ENCODE data around the gene SMOC2.

Gene SMOC2

DNA sequence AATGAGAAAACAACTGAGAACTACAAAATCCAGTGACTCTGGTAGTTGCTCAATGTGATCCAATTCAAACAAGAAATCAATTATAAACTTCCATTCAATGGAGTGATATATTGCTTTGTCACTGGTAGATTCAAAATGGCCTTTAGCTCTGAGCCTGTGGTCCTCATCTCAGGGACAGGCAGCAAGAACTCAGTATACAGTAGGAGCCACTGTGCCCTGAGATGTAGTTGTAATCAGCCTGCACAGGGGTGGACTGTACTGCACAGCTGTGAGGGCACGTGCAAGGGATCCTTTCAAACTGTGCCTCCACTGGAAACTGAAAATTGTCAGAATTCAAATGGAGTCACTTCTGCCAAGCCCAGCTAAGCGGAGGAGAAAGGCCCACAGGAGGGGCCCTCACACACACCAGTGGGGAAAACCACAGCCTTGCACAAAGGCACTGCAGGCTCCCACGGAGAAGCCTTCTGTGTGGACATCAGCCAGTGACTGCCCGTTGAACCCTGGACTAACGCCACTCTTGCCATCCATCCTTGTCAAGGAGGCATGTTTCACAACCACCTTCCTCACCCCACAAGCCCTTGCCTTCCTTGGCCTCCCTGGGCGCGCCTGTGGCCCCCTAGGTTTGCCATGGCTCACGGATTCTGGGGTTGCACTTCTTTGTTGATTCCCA lies 186.7 kb downstream of the SMOC2 start:
- Histone ChIP-seq H3K27ac (ENCODE audit: low read depth, low read length) (no peak overlapping the region), H3K4me1 (ENCODE audit: control insufficient read depth, insufficient read depth, low read length) (peaks cover 9% of the 10 kb centered on the region; the same call in 1 of the 2 replicates), H3K27me3 (ENCODE audit: control insufficient read depth, insufficient read depth, low read length) (no peaks in the 10 kb centered on the region), H3K9me3 (ENCODE audit: control insufficient read depth, insufficient read depth, low read depth, low read length) (peaks cover 8% of the 10 kb centered on the region; the same call in 1 of the 2 replicates), H3K36me3 (ENCODE audit: control insufficient read depth, insufficient read depth, low read length) (no peaks in the 10 kb centered on the region), H3K9ac (ENCODE audit: low read length) (no peak overlapping the region), H3K4me3 (ENCODE audit: low read depth, low read length) (no peak overlapping the region)

DNA sequence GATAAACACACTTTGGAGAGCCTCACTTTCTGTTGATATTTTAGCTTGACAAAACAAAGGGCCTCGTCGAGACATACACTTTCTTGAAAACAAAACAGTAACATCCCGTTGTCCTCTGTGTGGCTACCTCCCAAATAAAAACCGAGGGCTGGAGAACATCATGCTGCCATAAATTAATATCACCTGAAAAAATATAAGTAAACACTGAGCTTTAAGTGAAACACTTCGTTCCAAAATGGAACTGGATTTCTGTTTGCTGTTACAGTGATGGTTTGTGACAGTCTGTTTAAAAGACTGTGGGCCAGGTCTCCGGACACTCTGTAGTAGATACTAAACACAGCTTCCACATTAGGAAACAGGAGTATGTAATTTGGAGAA lies 187.2 kb downstream of the SMOC2 start:
- H3K4me3 ChIP-seq (ENCODE audit: low read depth, low read length) = no peak overlapping the region
- H3K9me3 ChIP-seq (ENCODE audit: control insufficient read depth, insufficient read depth, low read depth, low read length) = 0 out of 2 replicates have a peak, but pooled peaks cover 6% of the 10 kb centered on the region
- no peak overlapping the region for H3K9ac ChIP-seq (ENCODE audit: low read length)
- H3K27me3 ChIP-seq (ENCODE audit: control insufficient read depth, insufficient read depth, low read length) = no peaks in the 10 kb centered on the region
- peaks cover 9% of the 10 kb centered on the region; the same call in 1 of the 2 replicates for H3K4me1 ChIP-seq (ENCODE audit: control insufficient read depth, insufficient read depth, low read length)
- H3K27ac ChIP-seq (ENCODE audit: low read depth, low read length) = no peak overlapping the region
- no peaks in the 10 kb centered on the region for H3K36me3 ChIP-seq (ENCODE audit: control insufficient read depth, insufficient read depth, low read length)

DNA sequence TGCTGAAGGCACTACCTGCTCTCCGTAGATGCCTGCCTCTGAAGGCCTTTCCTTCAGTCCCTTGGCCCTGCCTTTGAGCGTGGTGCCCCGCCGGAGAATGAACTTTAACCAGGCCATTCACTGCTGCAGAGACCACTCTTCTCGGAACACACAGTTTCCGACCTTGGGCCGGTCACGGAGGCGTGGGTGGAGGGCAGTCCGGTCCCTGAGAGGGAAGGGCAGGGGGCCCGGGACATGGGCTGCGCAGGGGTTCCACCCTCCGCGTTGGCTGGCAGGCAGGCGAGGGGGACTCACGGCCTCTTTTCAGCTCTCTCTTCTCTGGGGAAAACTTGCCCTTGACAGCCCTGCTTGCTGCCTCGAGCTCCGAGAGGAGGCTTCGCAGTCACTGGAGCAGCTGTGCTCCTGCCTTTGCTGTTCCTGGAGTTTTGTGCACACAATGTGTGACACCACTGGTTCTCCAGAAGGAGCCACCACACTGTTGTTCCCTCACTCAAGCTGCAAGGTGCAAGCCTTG lies 187.8 kb downstream of the SMOC2 start:
- H3K4me3 ChIP-seq (ENCODE audit: low read depth, low read length) = no peak overlapping the region
- no peak overlapping the region for H3K9ac ChIP-seq (ENCODE audit: low read length)
- no peak overlapping the region for H3K27ac ChIP-seq (ENCODE audit: low read depth, low read length)
- H3K36me3 ChIP-seq (ENCODE audit: control insufficient read depth, insufficient read depth, low read length) = no peaks in the 10 kb centered on the region
- H3K9me3 ChIP-seq (ENCODE audit: control insufficient read depth, insufficient read depth, low read depth, low read length) = peaks cover 9% of the 10 kb centered on the region; the same call in 1 of the 2 replicates
- no peaks in the 10 kb centered on the region for H3K27me3 ChIP-seq (ENCODE audit: control insufficient read depth, insufficient read depth, low read length)
- peaks cover 9% of the 10 kb centered on the region; the same call in 1 of the 2 replicates for H3K4me1 ChIP-seq (ENCODE audit: control insufficient read depth, insufficient read depth, low read length)

DNA sequence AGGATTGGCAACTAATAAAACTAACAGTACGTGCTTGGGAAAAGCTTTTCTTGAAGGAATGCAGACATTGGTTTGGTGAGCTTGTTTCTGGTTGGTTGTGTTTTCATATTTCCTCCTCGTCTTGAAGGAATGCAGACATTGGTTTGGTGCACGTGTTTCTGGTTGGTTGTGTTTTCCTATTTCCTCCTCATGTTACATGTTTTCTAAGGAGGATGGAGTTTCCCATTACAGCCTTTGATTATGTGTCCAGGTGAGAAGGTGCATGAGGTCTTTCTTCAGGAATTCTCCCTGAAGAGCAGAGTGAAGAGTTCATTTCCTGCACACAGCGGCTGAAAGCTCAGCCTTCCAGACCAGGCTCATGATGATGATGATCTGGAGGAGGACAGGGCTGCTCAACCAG lies 190.6 kb downstream of the SMOC2 start:
- Histone ChIP-seq H3K36me3 (ENCODE audit: control insufficient read depth, insufficient read depth, low read length) (no peaks in the 10 kb centered on the region), H3K4me3 (ENCODE audit: low read depth, low read length) (no peak overlapping the region), H3K4me1 (ENCODE audit: control insufficient read depth, insufficient read depth, low read length) (peaks cover 6% of the 10 kb centered on the region; the same call in 1 of the 2 replicates), H3K27me3 (ENCODE audit: control insufficient read depth, insufficient read depth, low read length) (no peaks in the 10 kb centered on the region), H3K27ac (ENCODE audit: low read depth, low read length) (no peak overlapping the region), H3K9me3 (ENCODE audit: control insufficient read depth, insufficient read depth, low read depth, low read length) (peaks cover 14% of the 10 kb centered on the region; the same call in 1 of the 2 replicates), H3K9ac (ENCODE audit: low read length) (no peak overlapping the region)

DNA sequence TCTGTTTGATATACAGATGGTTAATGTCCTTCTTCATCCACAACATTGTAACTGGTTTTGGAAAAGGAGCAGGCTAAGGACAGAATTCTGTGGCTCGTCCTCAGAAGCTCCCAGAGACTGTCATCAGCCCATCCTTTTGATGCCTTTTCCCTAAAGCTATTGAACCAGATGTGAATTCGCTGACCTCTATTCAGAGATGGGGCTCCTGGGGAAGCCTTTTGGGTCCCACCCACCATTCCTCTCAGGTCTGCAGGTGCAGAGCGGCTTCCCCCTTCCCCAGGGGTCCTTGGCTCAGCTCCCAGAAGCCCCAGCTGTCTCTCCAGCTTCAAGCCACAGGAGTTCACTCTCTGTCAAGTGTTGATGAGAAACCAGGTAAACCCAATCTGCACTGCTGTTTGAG lies 191.7 kb downstream of the SMOC2 start:
- Histone ChIP-seq H3K36me3 (ENCODE audit: control insufficient read depth, insufficient read depth, low read length) (no peaks in the 10 kb centered on the region), H3K4me1 (ENCODE audit: control insufficient read depth, insufficient read depth, low read length) (peaks cover 11% of the 10 kb centered on the region; the same call in 1 of the 2 replicates), H3K9ac (ENCODE audit: low read length) (no peak overlapping the region), H3K27me3 (ENCODE audit: control insufficient read depth, insufficient read depth, low read length) (no peaks in the 10 kb centered on the region), H3K9me3 (ENCODE audit: control insufficient read depth, insufficient read depth, low read depth, low read length) (peaks cover 14% of the 10 kb centered on the region; the same call in 1 of the 2 replicates), H3K4me3 (ENCODE audit: low read depth, low read length) (no peak overlapping the region), H3K27ac (ENCODE audit: low read depth, low read length) (no peak overlapping the region)

DNA sequence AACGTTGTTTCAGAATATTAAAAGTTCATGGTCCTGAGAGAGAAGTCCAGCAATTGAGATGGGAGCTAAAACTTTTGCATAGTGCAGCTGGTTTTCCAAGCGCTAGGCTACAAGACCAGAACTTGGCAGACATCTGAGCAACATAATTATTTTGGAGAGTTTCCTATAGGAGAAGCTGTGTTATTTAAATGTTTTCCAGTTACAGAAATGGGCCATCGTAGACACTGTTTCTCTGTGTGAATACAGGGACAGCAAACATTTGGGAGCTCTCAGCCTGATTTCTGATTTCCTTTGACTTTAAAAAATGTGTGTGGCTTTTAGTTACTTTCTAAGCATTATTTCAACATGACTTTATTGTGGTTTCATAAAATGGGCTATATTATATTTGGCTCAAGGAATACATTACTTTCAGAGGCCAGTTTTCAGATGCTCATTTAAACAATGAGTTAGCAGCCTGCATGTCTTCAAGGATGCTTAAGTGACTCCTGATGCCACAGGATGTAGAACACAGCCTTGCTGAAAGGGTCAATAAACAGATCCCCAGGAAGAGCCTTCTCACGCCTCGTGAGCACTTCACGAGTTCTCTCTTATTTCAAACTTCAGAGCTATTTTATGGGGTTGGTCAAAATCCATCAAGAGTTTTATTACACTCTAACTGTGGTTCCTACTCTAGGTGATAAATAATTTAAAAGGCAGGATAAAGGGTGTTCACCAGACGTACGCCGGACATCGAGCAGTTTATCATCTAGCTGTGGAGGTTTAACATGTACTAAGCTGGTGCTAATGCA lies 193.8 kb downstream of the SMOC2 start:
- Histone ChIP-seq H3K9me3 (ENCODE audit: control insufficient read depth, insufficient read depth, low read depth, low read length) (peaks cover 11% of the 10 kb centered on the region; the same call in 1 of the 2 replicates), H3K4me1 (ENCODE audit: control insufficient read depth, insufficient read depth, low read length) (peaks cover 11% of the 10 kb centered on the region; the same call in 1 of the 2 replicates), H3K36me3 (ENCODE audit: control insufficient read depth, insufficient read depth, low read length) (no peaks in the 10 kb centered on the region), H3K27ac (ENCODE audit: low read depth, low read length) (no peak overlapping the region), H3K9ac (ENCODE audit: low read length) (no peak overlapping the region), H3K27me3 (ENCODE audit: control insufficient read depth, insufficient read depth, low read length) (no peaks in the 10 kb centered on the region), H3K4me3 (ENCODE audit: low read depth, low read length) (no peak overlapping the region)

DNA sequence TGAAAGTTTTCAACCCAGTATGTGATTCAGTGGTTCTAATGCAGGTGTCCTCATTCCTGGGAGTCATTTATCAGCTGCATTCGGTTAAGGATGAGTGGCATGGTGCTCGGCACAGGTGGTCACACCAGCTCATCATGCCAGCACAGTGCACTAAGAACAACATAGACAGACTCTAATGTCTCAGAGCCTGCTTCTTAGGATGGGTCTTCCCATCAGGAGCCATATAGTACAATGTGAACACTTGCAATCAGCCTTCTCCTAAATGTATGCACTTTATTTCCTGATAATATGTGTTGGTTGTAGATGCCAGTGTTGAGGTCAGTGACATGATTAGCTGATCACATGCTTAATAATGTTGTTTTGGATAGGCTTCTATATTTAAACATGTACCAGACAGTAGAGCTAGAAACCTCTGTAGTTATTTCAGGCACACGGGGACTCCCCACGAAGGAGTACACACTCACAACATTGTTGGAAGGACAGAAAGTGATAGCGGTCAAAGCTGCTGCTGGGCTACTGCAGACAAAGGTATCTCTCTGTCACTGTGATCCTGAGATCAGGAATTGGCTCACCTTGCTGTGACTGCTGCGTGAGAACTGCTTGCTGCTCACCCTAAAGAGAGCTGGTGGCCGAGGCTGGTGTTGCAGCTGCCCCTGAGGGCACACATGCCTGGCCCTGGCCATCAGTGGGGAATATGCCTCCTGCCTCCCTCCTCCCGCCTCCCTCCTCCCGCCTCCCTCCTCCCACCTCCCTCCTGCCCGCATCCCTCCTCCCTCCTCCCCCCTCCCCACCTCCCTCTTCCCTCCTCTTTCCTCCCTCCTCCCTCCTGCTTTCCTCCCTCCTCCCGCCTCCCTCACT lies 195.4 kb downstream of the SMOC2 start:
- Histone ChIP-seq H3K4me3 (ENCODE audit: low read depth, low read length) (no peak overlapping the region), H3K9ac (ENCODE audit: low read length) (no peak overlapping the region), H3K36me3 (ENCODE audit: control insufficient read depth, insufficient read depth, low read length) (no peaks in the 10 kb centered on the region), H3K9me3 (ENCODE audit: control insufficient read depth, insufficient read depth, low read depth, low read length) (peaks cover 7% of the 10 kb centered on the region; the same call in 1 of the 2 replicates), H3K27ac (ENCODE audit: low read depth, low read length) (no peak overlapping the region), H3K27me3 (ENCODE audit: control insufficient read depth, insufficient read depth, low read length) (no peaks in the 10 kb centered on the region), H3K4me1 (ENCODE audit: control insufficient read depth, insufficient read depth, low read length) (peaks cover 16% of the 10 kb centered on the region)

DNA sequence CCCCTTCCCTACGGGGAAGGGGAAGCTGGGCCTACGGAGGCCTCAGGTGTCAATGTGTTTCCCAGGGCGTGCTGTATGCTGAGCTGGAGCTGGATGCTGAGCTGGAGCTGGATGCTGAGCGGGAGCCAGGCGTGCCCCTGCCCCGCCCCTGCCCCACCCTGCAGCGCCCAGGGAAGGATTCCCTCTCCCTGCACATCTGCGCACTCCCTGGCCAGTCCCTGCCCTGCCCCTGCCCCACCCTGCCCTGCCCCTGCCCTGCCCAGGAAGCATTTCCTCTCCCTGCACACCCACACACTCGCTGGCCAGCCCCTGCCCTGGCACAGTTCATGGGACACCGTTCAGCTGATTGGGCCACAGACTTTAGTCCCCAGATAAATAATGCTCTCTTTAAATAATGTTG lies 196.8 kb downstream of the SMOC2 start:
- Histone ChIP-seq H3K36me3 (ENCODE audit: control insufficient read depth, insufficient read depth, low read length) (no peaks in the 10 kb centered on the region), H3K27me3 (ENCODE audit: control insufficient read depth, insufficient read depth, low read length) (no peaks in the 10 kb centered on the region), H3K9ac (ENCODE audit: low read length) (no peak overlapping the region), H3K4me3 (ENCODE audit: low read depth, low read length) (no peak overlapping the region), H3K9me3 (ENCODE audit: control insufficient read depth, insufficient read depth, low read depth, low read length) (peaks cover 7% of the 10 kb centered on the region; the same call in 1 of the 2 replicates), H3K4me1 (ENCODE audit: control insufficient read depth, insufficient read depth, low read length) (peaks cover 17% of the 10 kb centered on the region), H3K27ac (ENCODE audit: low read depth, low read length) (no peak overlapping the region)

DNA sequence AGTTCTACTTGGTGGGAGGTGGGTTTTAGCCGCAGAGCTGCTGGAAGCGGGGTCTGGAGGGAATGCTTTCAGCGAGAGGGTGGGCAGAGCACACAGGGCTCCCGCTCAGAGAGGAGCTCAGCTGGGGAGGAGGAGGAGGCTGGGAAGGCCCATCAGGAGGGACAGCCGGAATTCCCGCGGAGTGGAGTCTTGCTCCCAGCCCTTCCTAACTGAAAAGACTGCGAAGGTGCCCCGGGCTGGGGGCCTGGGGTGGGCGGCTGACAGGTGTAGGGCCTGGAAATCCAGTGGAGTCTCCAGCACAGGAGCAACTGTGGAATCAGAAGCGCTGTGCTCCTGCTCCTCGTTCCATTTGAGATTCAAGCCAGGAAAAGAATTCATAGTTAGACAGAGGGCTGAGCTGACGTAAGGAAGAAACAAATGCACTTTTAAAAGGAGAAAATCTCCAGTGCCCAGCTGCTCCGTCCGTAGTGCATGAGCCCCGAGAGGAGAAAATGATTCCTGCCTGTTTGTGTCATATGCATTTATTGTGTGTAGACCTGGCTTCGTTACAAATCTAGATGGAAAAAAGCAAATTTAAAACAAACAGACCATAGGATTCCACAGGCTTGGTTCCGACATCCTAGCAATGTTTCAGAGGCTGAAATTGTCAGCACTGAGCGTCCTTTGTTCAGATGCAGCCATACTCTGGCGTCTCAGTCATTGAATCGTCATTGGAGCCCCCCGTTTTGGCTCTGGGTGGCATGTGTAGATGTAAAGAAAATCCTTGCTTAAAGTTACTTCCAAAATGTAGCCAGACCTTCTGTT lies 197.7 kb downstream of the SMOC2 start:
- Histone ChIP-seq H3K4me1 (ENCODE audit: control insufficient read depth, insufficient read depth, low read length) (peaks cover 17% of the 10 kb centered on the region), H3K4me3 (ENCODE audit: low read depth, low read length) (no peak overlapping the region), H3K36me3 (ENCODE audit: control insufficient read depth, insufficient read depth, low read length) (no peaks in the 10 kb centered on the region), H3K9ac (ENCODE audit: low read length) (no peak overlapping the region), H3K9me3 (ENCODE audit: control insufficient read depth, insufficient read depth, low read depth, low read length) (peaks cover 5% of the 10 kb centered on the region; the same call in 1 of the 2 replicates), H3K27me3 (ENCODE audit: control insufficient read depth, insufficient read depth, low read length) (no peaks in the 10 kb centered on the region), H3K27ac (ENCODE audit: low read depth, low read length) (no peak overlapping the region)

DNA sequence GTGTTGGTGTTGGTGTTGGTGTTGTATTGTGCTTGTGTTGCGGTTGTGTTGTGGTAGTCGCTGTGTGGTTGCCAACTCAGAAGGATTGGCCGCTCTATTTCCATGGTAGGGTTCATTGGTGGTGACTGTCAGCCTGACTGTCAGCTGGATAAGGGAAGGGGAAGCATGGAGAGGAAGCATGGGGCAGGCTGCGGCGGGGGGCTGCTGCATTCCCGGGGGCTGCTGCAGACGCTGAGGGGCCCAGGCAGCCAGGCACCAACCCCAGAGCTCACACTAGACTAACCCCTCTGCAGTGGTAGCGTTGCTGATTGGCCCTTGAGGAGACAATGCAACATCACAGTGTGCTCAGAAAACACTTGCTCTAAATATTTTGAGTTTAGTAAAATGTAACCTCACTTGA lies 199.2 kb downstream of the SMOC2 start:
- Histone ChIP-seq H3K27me3 (ENCODE audit: control insufficient read depth, insufficient read depth, low read length) (no peaks in the 10 kb centered on the region), H3K9me3 (ENCODE audit: control insufficient read depth, insufficient read depth, low read depth, low read length) (no peaks in the 10 kb centered on the region), H3K9ac (ENCODE audit: low read length) (no peak overlapping the region), H3K27ac (ENCODE audit: low read depth, low read length) (no peak overlapping the region), H3K36me3 (ENCODE audit: control insufficient read depth, insufficient read depth, low read length) (no peaks in the 10 kb centered on the region), H3K4me3 (ENCODE audit: low read depth, low read length) (no peak overlapping the region), H3K4me1 (ENCODE audit: control insufficient read depth, insufficient read depth, low read length) (peaks cover 17% of the 10 kb centered on the region)

All from HUES6 (cell line).